ENCODE data around the gene PHACTR2. TPM values are rescaled to one million over a fixed set of nuclear protein-coding genes. Genes with fewer than 3 reads are reported as not detected.

The PHACTR2 gene
- total RNA-seq, 4 donors from 2014 or later, result 95.0 to 127 (median 111) TPM

GRCh38 chr6:143684486-143684885 is 6.7 kb downstream of the PHACTR2 start:
- DNase-seq, result no peak
- intact Hi-C loops (cut with DNase I), result loop anchor here (10.0 kb wide), 1 partner anchor 70 kb away; no protein-coding TSS in a partner anchor
- no peaks in the 10 kb centered on the region for H3K9me3 ChIP-seq
- no peaks in the 10 kb centered on the region for H3K36me3 ChIP-seq
- 74 to 85% methylated on average over 1 of the region's 1 CpG for WGBS, 2 donors
- H3K27me3 ChIP-seq, result no peaks in the 10 kb centered on the region
- H3K27ac ChIP-seq, result no peak overlapping the region
- TF ChIP-seq POLR2A (IDR thresholded peaks at IDR 0.05) (no peak), CTCF (IDR thresholded peaks at IDR 0.05) (no peak)
- no peak overlapping the region for H3K4me3 ChIP-seq (replicated peaks in 1 of 3)
- peaks cover 21 to 33% of the 10 kb centered on the region in 2 donors for H3K4me1 ChIP-seq

- H3K4me3 ChIP-seq (replicated peaks in 1 of 3), result no peak overlapping the region
- H3K4me1 ChIP-seq, result peaks cover 32 to 33% of the 10 kb centered on the region in 2 donors
- no peak for DNase-seq
- no peaks in the 10 kb centered on the region for H3K27me3 ChIP-seq
- no peak for TF ChIP-seq POLR2A (IDR thresholded peaks at IDR 0.05)
- no peak for TF ChIP-seq CTCF (IDR thresholded peaks at IDR 0.05)
- H3K9me3 ChIP-seq, result no peaks in the 10 kb centered on the region
- no peaks in the 10 kb centered on the region for H3K36me3 ChIP-seq
- WGBS, 2 donors, result 95 to 96% methylated on average over 6 of the region's 6 CpGs
- no peak overlapping the region for H3K27ac ChIP-seq
- intact Hi-C loops (cut with DNase I), result loop anchor here (10.0 kb wide), 1 partner anchor 69 kb away; no protein-coding TSS in a partner anchor
Observed at GRCh38 chr6:143685653-143686052, 7.9 kb downstream of the PHACTR2 start.

GRCh38 chr6:143687591-143687990 is 9.8 kb downstream of the PHACTR2 start:
- H3K27ac ChIP-seq, result peak overlapping the region; percentile 39 to 86 (median 79)
- H3K4me3 ChIP-seq (replicated peaks in 1 of 3), result no peak overlapping the region
- WGBS, 2 donors, result 14 to 19% methylated on average over 1 of the region's 1 CpG
- intact Hi-C loops (cut with DNase I), result loop anchor here (10.0 kb wide), 1 partner anchor 67 kb away; no protein-coding TSS in a partner anchor
- no peak for TF ChIP-seq POLR2A (IDR thresholded peaks at IDR 0.05)
- TF ChIP-seq CTCF (IDR thresholded peaks at IDR 0.05), result no peak
- H3K27me3 ChIP-seq, result no peaks in the 10 kb centered on the region
- DNase-seq, result peak in 1 of 2 donors; percentile 19
- H3K36me3 ChIP-seq, result no peaks in the 10 kb centered on the region
- no peaks in the 10 kb centered on the region for H3K9me3 ChIP-seq
- peaks cover 34 to 42% of the 10 kb centered on the region in 2 donors for H3K4me1 ChIP-seq

- H3K4me1 ChIP-seq, result peaks cover 34 to 42% of the 10 kb centered on the region in 2 donors
- intact Hi-C loops (cut with DNase I), result loop anchor here (10.0 kb wide), 1 partner anchor 66 kb away; no protein-coding TSS in a partner anchor
- no peaks in the 10 kb centered on the region for H3K36me3 ChIP-seq
- TF ChIP-seq CTCF (IDR thresholded peaks at IDR 0.05) (no peak), POLR2A (IDR thresholded peaks at IDR 0.05) (no peak)
- DNase-seq, result no peak
- peak overlapping the region in 1 of 3 donors; percentile 79 for H3K27ac ChIP-seq
- no peaks in the 10 kb centered on the region for H3K27me3 ChIP-seq
- H3K9me3 ChIP-seq, result no peaks in the 10 kb centered on the region
- H3K4me3 ChIP-seq (replicated peaks in 1 of 3), result no peak overlapping the region
- WGBS, 2 donors, result 93% methylated on average over 4 of the region's 4 CpGs
Observed at GRCh38 chr6:143688681-143689080, 10.9 kb downstream of the PHACTR2 start.

- DNase-seq, result no peak
- H3K27me3 ChIP-seq, result no peaks in the 10 kb centered on the region
- WGBS, 2 donors, result 69 to 76% methylated on average over 9 of the region's 9 CpGs
- no peaks in the 10 kb centered on the region for H3K36me3 ChIP-seq
- peak overlapping the region in 1 of 3 donors; percentile 13 for H3K27ac ChIP-seq
- H3K4me1 ChIP-seq, result peaks cover 34 to 39% of the 10 kb centered on the region in 2 donors
- intact Hi-C loops (cut with DNase I), result loop anchor here (10.0 kb wide), 1 partner anchor 65 kb away; no protein-coding TSS in a partner anchor
- no peak for TF ChIP-seq CTCF (IDR thresholded peaks at IDR 0.05)
- TF ChIP-seq POLR2A (IDR thresholded peaks at IDR 0.05), result no peak
- no peaks in the 10 kb centered on the region for H3K9me3 ChIP-seq
- no peak overlapping the region for H3K4me3 ChIP-seq (replicated peaks in 1 of 3)
Observed at GRCh38 chr6:143689852-143690251, 12.1 kb downstream of the PHACTR2 start.

Data from thyroid gland (tissue), 4 donors.